HepG2 (cell line): Measurements from ENCODE around the gene IL10. TPM values are rescaled to one million over a fixed set of nuclear protein-coding genes. Genes with fewer than 3 reads are reported as not detected.

Source experiments
- ATAC-seq: fragments of 200-7000 bp; cut with Tn5 transposase; 3 replicates; pipeline ENCODE4 v1.9.1; 2020; ENCODE audit warnings: mild to moderate bottlenecking, moderate library complexity
- BruUV-seq: library from RNA; stranded (reverse); fragments of 400-500 nt; replicated peaks from 2 replicates; lab custom pipeline; 2021; lab: Mats Ljungman, UMichigan
- CTCF ChIA-PET: fragments of 300-600 bp; formaldehyde crosslinking; extraction: SDS; loops from one replicate; lab custom pipeline; 2021; ENCODE audit warnings: low total read pairs, inconsistent platforms, low intra/inter-chr PET ratio; lab: Yijun Ruan, JAX
- POLR2A ChIA-PET: fragments of 350-600 bp; sonication (Branson Sonifier 250); formaldehyde crosslinking; loops from one replicate; lab custom pipeline; 2020; ENCODE audit warnings: antibody characterized with exemption, inconsistent platforms; lab: Yijun Ruan, JAX
- DNase-seq: peaks from one replicate; pipeline ENCODE4 v3.0.0-alpha.2; 2015; ENCODE audit warnings: low spot score
- FAIRE-seq: peaks from 3 replicates; lab custom pipeline; 2011; peaks lifted over from hg19 to GRCh38; lab: Jason Lieb, UNC
- H2AFZ ChIP-seq: one replicate; pipeline ENCODE4 v1.6.1; 2011; ENCODE audit warnings: low read length, inconsistent platforms
- H3K27ac ChIP-seq: fragments of 300-600 bp; 3 replicates; pipeline ENCODE4 v1.8.0; 2011; ENCODE audit warnings: mixed run types, mild to moderate bottlenecking, mixed read lengths, low read length, inconsistent platforms; ENCODE audit not compliant: insufficient read depth; ENCODE audit errors: extremely low read length
- H3K27me3 ChIP-seq, 2 experiments: fragments of 200-600 bp in 1 of 2; 2 replicates in 1 of 2; 3 replicates in 1 of 2; pipeline versions ENCODE4 v1.6.0 to v1.8.0; 2011; ENCODE audit warnings: low read length in 2 of 2, mild to moderate bottlenecking in 2 of 2, moderate library complexity in 2 of 2, inconsistent platforms in 1 of 2; ENCODE audit not compliant: insufficient read depth in 2 of 2, control insufficient read depth in 1 of 2
- H3K36me3 ChIP-seq, 2 experiments: fragments of 200-600 bp in 1 of 2; replicated peaks in 1 of 2; 2 replicates in 1 of 2; 3 replicates in 1 of 2; pipeline versions ENCODE4 v1.5.1 to v1.8.0; 2011; ENCODE audit warnings: low read length in 2 of 2, inconsistent platforms in 1 of 2; ENCODE audit not compliant: insufficient read depth in 2 of 2, control insufficient read depth in 1 of 2
- H3K4me1 ChIP-seq: 2 replicates; pipeline ENCODE4 v1.5.1; 2012; ENCODE audit warnings: low read length, inconsistent platforms; ENCODE audit not compliant: insufficient read depth
- H3K4me2 ChIP-seq: 2 replicates; pipeline ENCODE4 v1.6.0; 2011; ENCODE audit warnings: low read depth, low read length, inconsistent platforms
- H3K4me3 ChIP-seq, 3 experiments: fragments of 200-600 bp in 1 of 3; sonication (generic), shearing (Covaris generic) in 1 of 3; replicated peaks in 1 of 3; 2 replicates each; pipeline ENCODE4 v1.5.1; 2011 to 2016; ENCODE audit warnings: low read length in 3 of 3, inconsistent platforms in 2 of 3, low read depth in 2 of 3, mild to moderate bottlenecking in 2 of 3, control low read depth in 1 of 3, mixed read lengths in 1 of 3; ENCODE audit not compliant: insufficient read depth in 1 of 3
- H3K79me2 ChIP-seq: one replicate; pipeline ENCODE4 v1.6.1; 2011; ENCODE audit warnings: low read length, inconsistent platforms; ENCODE audit not compliant: insufficient read depth
- H3K9ac ChIP-seq: 2 replicates; pipeline ENCODE4 v1.6.0; 2011; ENCODE audit warnings: mild to moderate bottlenecking, low read depth, low read length, inconsistent platforms; ENCODE audit not compliant: insufficient read depth
- H3K9me3 ChIP-seq: 2 replicates; pipeline ENCODE4 v1.5.1; 2012; ENCODE audit warnings: mild to moderate bottlenecking, low read length
- H4K20me1 ChIP-seq: 2 replicates; pipeline ENCODE4 v1.6.0; 2011; ENCODE audit warnings: inconsistent platforms, mild to moderate bottlenecking, low read length, moderate library complexity; ENCODE audit not compliant: insufficient read depth
- EED ChIP-seq: sonication (generic); formaldehyde crosslinking; IDR thresholded peaks from 2 replicates; pipeline ENCODE4 v1.5.0; 2020; ENCODE audit warnings: mild to moderate bottlenecking, missing genetic modification reagents
- NFRKB ChIP-seq: fragments of 450-650 bp; IDR thresholded peaks from 2 replicates; pipeline ENCODE4 v1.6.1; 2017
- RAD51 ChIP-seq: fragments of 450-650 bp; IDR thresholded peaks from 2 replicates; pipeline ENCODE4 v1.6.1; 2016; ENCODE audit warnings: borderline replicate concordance
- RORA ChIP-seq: sonication (generic); formaldehyde crosslinking; IDR thresholded peaks from 2 replicates; pipeline ENCODE4 v1.5.0; 2020; ENCODE audit warnings: mild to moderate bottlenecking, missing genetic modification reagents, moderate library complexity
- SP5 ChIP-seq: IDR thresholded peaks from 2 replicates; pipeline ENCODE4 v1.6.1; 2016; ENCODE audit warnings: low read depth, borderline replicate concordance
- TFAP4 ChIP-seq: sonication (generic); IDR thresholded peaks from 2 replicates; pipeline ENCODE4 v1.6.1; 2016; ENCODE audit warnings: low read depth, borderline replicate concordance
- TSC22D2 ChIP-seq: sonication (generic); formaldehyde crosslinking; IDR thresholded peaks from 2 replicates; pipeline ENCODE4 v1.5.1; 2020; ENCODE audit warnings: missing genetic modification reagents, mild to moderate bottlenecking, borderline replicate concordance
- ZNF230 ChIP-seq: sonication (generic); formaldehyde crosslinking; IDR thresholded peaks from 2 replicates; pipeline ENCODE4 v1.4.0; 2020; ENCODE audit warnings: mild to moderate bottlenecking, missing genetic modification reagents
- ZNF776 ChIP-seq: sonication (generic); formaldehyde crosslinking; IDR thresholded peaks from 2 replicates; pipeline ENCODE4 v1.4.0; 2020; ENCODE audit warnings: mild to moderate bottlenecking, missing genetic modification reagents
- WGBS: methylation state at CpG from one replicate; pipeline ENCODE4 v1.1.6; 2017; ENCODE audit warnings: low lambda C conversion rate; 5-methylcytosine and 5-hydroxymethylcytosine counted together
- in situ Hi-C: cut with HindIII; loops from 2 replicates; pipeline ENCODE4 v1.10.0; 2017; ENCODE audit warnings: low pct_unique_long_range_greater_than_20kb; ENCODE audit not compliant: extremely low pct_ligation_motif_present
- intact Hi-C: fragments of 100-400 bp; cut with micrococcal nuclease; formaldehyde crosslinking; loops from one replicate; pipeline ENCODE4 v1.10.0; 2022; ENCODE audit not compliant: unreplicated experiment
- polyA plus RNA-seq, 8 experiments: library from polyadenylated mRNA; depleted of rRNA in 3 of 8; stranded (reverse) in 7 of 8; unstranded in 1 of 8; fragments of >200 nt; fragmentation: Illumina TruSeq in 4 of 8; extraction: Trizol in 4 of 8; gene quantifications; 2 replicates each; pipeline versions ENCODE4 v1.2.1 to v1.2.3, GENCODE V29; 2011 to 2016; ENCODE audit warnings: low read depth in 4 of 8, missing spikeins in 1 of 8, mixed read lengths in 1 of 8; ENCODE audit not compliant: insufficient read depth in 1 of 8
- total RNA-seq, 5 experiments: library from RNA; depleted of rRNA; stranded (reverse); fragments of >200 nt; fragmentation: Illumina TruSeq; extraction: Trizol; gene quantifications; 2 replicates each; pipeline ENCODE4 v1.2.3, GENCODE V29; 2016; ENCODE audit warnings: low read depth in 1 of 5

The IL10 gene
- total and polyA plus RNA-seq, 2 of the 13 experiments (the other 11 are each of a cell fraction or from before 2014, with no cell fraction given): not detected

DNA sequence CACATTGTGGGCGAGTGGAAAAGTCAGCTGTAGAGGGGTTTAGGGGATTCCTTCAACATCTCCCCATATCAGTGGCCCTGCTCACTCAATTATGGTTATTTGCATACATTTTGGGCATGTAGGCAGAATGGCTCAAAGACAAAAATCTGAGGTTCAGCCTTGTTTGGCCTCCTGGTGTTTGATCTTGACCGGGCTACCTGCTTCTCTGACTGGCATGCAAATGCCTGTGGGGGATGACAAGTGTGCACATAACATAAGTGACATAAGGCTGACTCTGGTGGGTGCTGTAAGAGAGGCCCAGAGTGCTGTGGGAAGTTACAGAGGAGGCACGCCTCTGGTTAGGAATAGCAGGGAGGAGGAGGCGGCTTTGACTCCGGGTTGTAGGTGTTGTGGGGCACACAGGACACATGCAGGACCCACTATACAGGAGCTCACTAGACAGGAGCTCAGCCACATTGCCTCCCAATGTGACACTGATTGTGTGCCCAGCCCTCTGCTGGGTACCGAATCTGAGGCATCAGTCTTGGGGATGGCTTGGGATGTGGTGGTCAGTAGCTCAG, 31.1 kb downstream of the IL10 start:
- 9% methylated on average over 6 of the region's 6 CpGs for WGBS
- Histone ChIP-seq H3K36me3 (no peaks in the 10 kb centered on the region), H3K9ac (no peak overlapping the region), H3K4me1 (no peaks in the 10 kb centered on the region), H3K4me3 (no peak overlapping the region), H3K4me2 (no peak overlapping the region), H2AFZ (no peak overlapping the region), H4K20me1 (no peaks in the 10 kb centered on the region), H3K27me3 (peaks cover 0 to 5% of the 10 kb centered on the region in 2 experiments; a peak in 2 of 5 replicates), H3K27ac (no peak overlapping the region), H3K79me2 (no peaks in the 10 kb centered on the region), H3K9me3 (no peaks in the 10 kb centered on the region)
- ATAC-seq (no peak), DNase-seq (no peak), FAIRE-seq (no peak)
- ChIA-PET POLR2A (no interaction called here), CTCF (no interaction called here)
- no TSS peak for BruUV-seq
- TF ChIP-seq RAD51: no peak
- no peak for TF ChIP-seq NFRKB
- TF ChIP-seq ZNF776 (CRISPR knock-in tag): no peak
- no peak for TF ChIP-seq RORA (CRISPR knock-in tag)
- TF ChIP-seq SP5: no peak
- no peak for TF ChIP-seq ZNF230 (CRISPR knock-in tag)
- no peak for TF ChIP-seq TSC22D2 (CRISPR knock-in tag)
- no peak for TF ChIP-seq EED (CRISPR knock-in tag)
- TF ChIP-seq TFAP4: no peak
- in situ Hi-C loops: no loop called here
- intact Hi-C loops: no loop called here
